GM12878 (cell line): ENCODE results near the gene TRAF3IP1. TPM values are rescaled to one million over a fixed set of nuclear protein-coding genes. Genes with fewer than 3 reads are reported as not detected.

Experiments
- ATAC-seq: fragments of 200-7000 bp; cut with Tn5 transposase; 3 replicates; pipeline ENCODE4 v1.9.1; 2020; ENCODE audit warnings: mild to moderate bottlenecking, moderate library complexity
- BruUV-seq: library from RNA; stranded (reverse); fragments of 400-500 nt; replicated peaks from 2 replicates; lab custom pipeline; 2021; lab: Mats Ljungman, UMichigan
- CTCF ChIA-PET: fragments of 300-600 bp; sonication (Branson Sonifier 250); formaldehyde crosslinking; extraction: SDS; loops from one replicate; lab custom pipeline; 2021; ENCODE audit warnings: inconsistent platforms; lab: Yijun Ruan, JAX
- POLR2A ChIA-PET: fragments of 350-600 bp; formaldehyde crosslinking; extraction: SDS; loops from one replicate; lab custom pipeline; 2021; ENCODE audit warnings: inconsistent platforms; lab: Charles Lee
- RAD21 ChIA-PET: fragments of 300-600 bp; sonication (Branson Sonifier 250); formaldehyde crosslinking; loops from one replicate; lab custom pipeline; 2023; ENCODE audit warnings: antibody characterized with exemption; ENCODE audit not compliant: unreplicated experiment; lab: Charles Lee
- SMC1A ChIA-PET: fragments of 300-600 bp; sonication (Branson Sonifier 250); formaldehyde crosslinking; loops from one replicate; lab custom pipeline; 2023; ENCODE audit not compliant: unreplicated experiment, uncharacterized antibody; lab: Charles Lee
- DNase-seq: peaks from one replicate; pipeline ENCODE4 v3.0.0-alpha.2; 2011; ENCODE audit warnings: low read depth, low spot score
- FAIRE-seq: peaks from 3 replicates; lab custom pipeline; 2011; peaks lifted over from hg19 to GRCh38; lab: Jason Lieb, UNC
- H2AFZ ChIP-seq: 2 replicates; pipeline ENCODE4 v1.6.0; 2011; ENCODE audit warnings: low read depth, low read length, control low read depth; ENCODE audit not compliant: control insufficient read depth
- H3K27ac ChIP-seq: 2 replicates; pipeline ENCODE4 v1.5.1; 2011; ENCODE audit warnings: control low read depth; ENCODE audit not compliant: control insufficient read depth, insufficient read depth
- H3K27me3 ChIP-seq, 2 experiments: replicated peaks in 1 of 2; 2 replicates each; pipeline versions ENCODE4 v1.6.0 to v1.6.1; 2011; ENCODE audit warnings: low read length in 1 of 2; ENCODE audit not compliant: control insufficient read depth in 2 of 2, insufficient read depth in 2 of 2
- H3K36me3 ChIP-seq, 2 experiments: 2 replicates each; pipeline ENCODE4 v1.5.1; 2011; ENCODE audit warnings: low read length in 1 of 2; ENCODE audit not compliant: control insufficient read depth in 2 of 2, insufficient read depth in 2 of 2
- H3K4me1 ChIP-seq: 2 replicates; pipeline ENCODE4 v1.6.1; 2011; ENCODE audit warnings: mild to moderate bottlenecking, low read length, moderate library complexity, mixed read lengths; ENCODE audit not compliant: control insufficient read depth, insufficient read depth
- H3K4me2 ChIP-seq: 2 replicates; pipeline ENCODE4 v1.6.0; 2011; ENCODE audit warnings: control low read depth; ENCODE audit not compliant: control insufficient read depth, insufficient read depth
- H3K4me3 ChIP-seq: fragments of 200-600 bp; sonication (generic); 2 replicates; pipeline ENCODE4 v1.5.1; 2016
- H3K79me2 ChIP-seq: 2 replicates; pipeline ENCODE4 v1.6.0; 2011; ENCODE audit warnings: low read length; ENCODE audit not compliant: control insufficient read depth, insufficient read depth
- H3K9ac ChIP-seq: 2 replicates; pipeline ENCODE4 v1.8.0; 2011; ENCODE audit warnings: low read length, control low read depth, mixed read lengths; ENCODE audit not compliant: control insufficient read depth, insufficient read depth
- H3K9me3 ChIP-seq: replicated peaks from 3 replicates; pipeline ENCODE4 v1.5.1; 2011; ENCODE audit warnings: mild to moderate bottlenecking, low read length; ENCODE audit not compliant: control insufficient read depth, insufficient read depth
- H4K20me1 ChIP-seq: 2 replicates; pipeline ENCODE4 v1.6.0; 2011; ENCODE audit not compliant: control insufficient read depth, insufficient read depth
- BMI1 ChIP-seq: fragments of 450-650 bp; IDR thresholded peaks from 2 replicates; pipeline ENCODE4 v1.6.1; 2016; ENCODE audit warnings: mild to moderate bottlenecking, moderate library complexity, borderline replicate concordance
- EP300 ChIP-seq, 2 experiments: fragments of 150-350 bp in 1 of 2; IDR thresholded peaks; 2 replicates each; pipeline ENCODE4 v1.6.1; 2011 to 2012; ENCODE audit warnings: low read depth in 2 of 2, low read length in 2 of 2, borderline replicate concordance in 1 of 2, improper control_type of control experiment in 1 of 2, inconsistent platforms in 1 of 2; ENCODE audit not compliant: control insufficient read depth in 1 of 2
- GATAD2B ChIP-seq: fragments of 450-650 bp; conservative IDR thresholded peaks from 2 replicates; pipeline ENCODE4 v1.6.1; 2017; ENCODE audit warnings: low read depth, mild to moderate bottlenecking, moderate library complexity
- JUND ChIP-seq: IDR thresholded peaks from 2 replicates; pipeline ENCODE4 v1.6.1; 2012; ENCODE audit warnings: low read depth, mild to moderate bottlenecking, low read length, improper control_type of control experiment, moderate library complexity
- PBX3 ChIP-seq: IDR thresholded peaks from 2 replicates; pipeline ENCODE4 v1.6.1; 2011; ENCODE audit warnings: mild to moderate bottlenecking, low read depth, low read length, moderate library complexity; ENCODE audit not compliant: insufficient replicate concordance
- PML ChIP-seq: IDR thresholded peaks from 2 replicates; pipeline ENCODE4 v1.6.1; 2012; ENCODE audit warnings: low read length, inconsistent platforms
- TAF1 ChIP-seq: IDR thresholded peaks from 2 replicates; pipeline ENCODE4 v1.6.1; 2011; ENCODE audit warnings: mild to moderate bottlenecking, low read depth, low read length, borderline replicate concordance
- TBL1XR1 ChIP-seq: IDR thresholded peaks from 2 replicates; pipeline ENCODE4 v1.6.1; 2012; ENCODE audit warnings: low read depth, low read length, improper control_type of control experiment
- YBX1 ChIP-seq: fragments of 450-650 bp; IDR thresholded peaks from 2 replicates; pipeline ENCODE4 v1.6.1; 2016; ENCODE audit warnings: antibody characterized with exemption
- ZBTB33 ChIP-seq: fragments of 450-650 bp; IDR thresholded peaks from 2 replicates; pipeline ENCODE4 v1.6.1; 2017; ENCODE audit warnings: mild to moderate bottlenecking
- ZBTB40 ChIP-seq: fragments of 450-650 bp; IDR thresholded peaks from 2 replicates; pipeline ENCODE4 v1.6.1; 2016; ENCODE audit warnings: mild to moderate bottlenecking, moderate library complexity, borderline replicate concordance
- ZNF207 ChIP-seq: fragments of 450-650 bp; IDR thresholded peaks from 2 replicates; pipeline ENCODE4 v1.6.1; 2014; ENCODE audit warnings: antibody characterized with exemption, mild to moderate bottlenecking, borderline replicate concordance
- WGBS: methylation state at CpG from one replicate; pipeline ENCODE4 v1.1.6; 2016; ENCODE audit warnings: low lambda C conversion rate; ENCODE audit not compliant: insufficient replicate concordance, insufficient coverage; ENCODE audit errors: missing lambda C conversion rate; 5-methylcytosine and 5-hydroxymethylcytosine counted together
- in situ Hi-C: fragments of 300-500 bp; cut with MboI; formaldehyde crosslinking; loops from 9 replicates; pipeline ENCODE4 v1.14.3; 2018; ENCODE audit warnings: mixed read lengths
- intact Hi-C: fragments of 100-400 bp; cut with micrococcal nuclease; formaldehyde crosslinking; loops from one replicate; pipeline ENCODE4 v1.14.2; 2022; ENCODE audit not compliant: unreplicated experiment
- polyA plus RNA-seq, 11 experiments: library from polyadenylated mRNA; depleted of rRNA in 4 of 11; unstranded in 6 of 11; stranded (reverse) in 5 of 11; fragments of >200 nt; fragmentation: Nextera tagmentation in 4 of 11; fragmentation: Illumina TruSeq in 1 of 11; extraction: Ambion mirVana in 4 of 11; extraction: Trizol in 1 of 11; gene quantifications; 1 replicate in 1 of 11; 2 replicates in 10 of 11; pipeline versions ENCODE4 v1.2.1 to v1.2.3, GENCODE V29; 2011 to 2016; ENCODE audit warnings: inconsistent platforms in 2 of 11, missing spikeins in 2 of 11, low read depth in 1 of 11
- total RNA-seq, 4 experiments: library from RNA; depleted of rRNA in 3 of 4; stranded (reverse); fragments of >200 nt in 3 of 4; fragmentation: Illumina TruSeq in 1 of 4; extraction: Trizol in 1 of 4; gene quantifications; 2 replicates each; pipeline versions ENCODE4 v1.2.1 to v1.2.3, GENCODE V29; 2013 to 2021

The TRAF3IP1 gene
- total and polyA plus RNA-seq, 10 of the 15 experiments (the other 5 are each of a cell fraction or from before 2014, with no cell fraction given): 1.6 to 7.5 (median 3.6) TPM

GRCh38 chr2:238404406-238405216 is 84.3 kb downstream of the TRAF3IP1 start:
- POLR2A ChIA-PET: no interaction called here
- TF ChIP-seq TBL1XR1: no peak
- TF ChIP-seq ZBTB33: no peak
- no peak for TF ChIP-seq BMI1
- TF ChIP-seq EP300 (IDR thresholded peaks at IDR 0.05; ENCODE audit: borderline replicate concordance in 1 of 2, control insufficient read depth in 1 of 2, low read depth in 2 of 2, low read length in 2 of 2): no peak
- no peak for TF ChIP-seq PBX3
- TF ChIP-seq TAF1: no peak
- no peak for TF ChIP-seq ZBTB40
- TF ChIP-seq JUND: no peak
- TF ChIP-seq ZNF207: no peak
- TF ChIP-seq PML: no peak
- no peak for TF ChIP-seq YBX1
- no peak for TF ChIP-seq GATAD2B

More at GRCh38 chr2:238404406-238405216, 84.3 kb downstream of the TRAF3IP1 start:
- no peaks in the 10 kb centered on the region for H4K20me1 ChIP-seq
- no peak overlapping the region for H3K9ac ChIP-seq
- H3K27ac ChIP-seq: no peak overlapping the region
- DNase-seq (no peak), ATAC-seq (no peak), FAIRE-seq (no peak)
- no peaks in the 10 kb centered on the region for H3K9me3 ChIP-seq
- intact Hi-C loops (no loop called here), in situ Hi-C loops (no loop called here)
- H3K27me3 ChIP-seq: no peaks in the 10 kb centered on the region
- H2AFZ ChIP-seq: no peak overlapping the region
- no peaks in the 10 kb centered on the region for H3K36me3 ChIP-seq
- H3K4me2 ChIP-seq: no peak overlapping the region
- H3K4me1 ChIP-seq: no peaks in the 10 kb centered on the region
- CTCF ChIA-PET: no interaction called here
- BruUV-seq: no TSS peak
- no peaks in the 10 kb centered on the region for H3K79me2 ChIP-seq
- RAD21 ChIA-PET: no interaction called here
- WGBS: 81% methylated on average over 19 of the region's 19 CpGs
- no peak overlapping the region for H3K4me3 ChIP-seq
- SMC1A ChIA-PET: no interaction called here
